C1 segment of cervical spinal cord (tissue), 14 donors: ENCODE measurements around the gene KDM4B.

Experiments used
- DNase-seq, 14 donors: peaks; one replicate each; lab custom pipeline; 2025; lab: John Stamatoyannopoulos, UW

KDM4B gene

GRCh38 chr19:5103812-5104410 lies 135.0 kb downstream of the KDM4B start:
- DNase-seq, result peak in 2 of 14 donors; percentile 20 to 30

GRCh38 chr19:5104871-5105351 lies 136.0 kb downstream of the KDM4B start:
- peak in 1 of 14 donors; percentile 35 for DNase-seq

GRCh38 chr19:5106191-5106726 lies 137.3 kb downstream of the KDM4B start:
- no peak for DNase-seq

- no peak for DNase-seq
Observed at GRCh38 chr19:5106971-5107370, 138.1 kb downstream of the KDM4B start.

GRCh38 chr19:5107432-5108122 lies 138.7 kb downstream of the KDM4B start:
- DNase-seq, result no peak

- DNase-seq, result peak in 1 of 14 donors; percentile 25
Observed at GRCh38 chr19:5108123-5108596, 139.2 kb downstream of the KDM4B start.

- DNase-seq, result no peak
Observed at GRCh38 chr19:5108866-5109265, 140.0 kb downstream of the KDM4B start.

- DNase-seq, result no peak
Observed at GRCh38 chr19:5109560-5109959, 140.6 kb downstream of the KDM4B start.

- no peak for DNase-seq
Observed at GRCh38 chr19:5110546-5110945, 141.6 kb downstream of the KDM4B start.

- no peak for DNase-seq
Observed at GRCh38 chr19:5111051-5111450, 142.1 kb downstream of the KDM4B start.

- no peak for DNase-seq
Observed at GRCh38 chr19:5112175-5112574, 143.3 kb downstream of the KDM4B start.

GRCh38 chr19:5112681-5113575 lies 144.0 kb downstream of the KDM4B start:
- no peak for DNase-seq

- no peak for DNase-seq
Observed at GRCh38 chr19:5113633-5114586, 145.0 kb downstream of the KDM4B start.

- no peak for DNase-seq
Observed at GRCh38 chr19:5114727-5115126, 145.8 kb downstream of the KDM4B start.

GRCh38 chr19:5115351-5115750 lies 146.4 kb downstream of the KDM4B start:
- no peak for DNase-seq

GRCh38 chr19:5115771-5116202 lies 146.9 kb downstream of the KDM4B start:
- no peak for DNase-seq

GRCh38 chr19:5116292-5116691 lies 147.4 kb downstream of the KDM4B start:
- DNase-seq, result no peak

- no peak for DNase-seq
Observed at GRCh38 chr19:5117421-5117820, 148.5 kb downstream of the KDM4B start.

GRCh38 chr19:5118026-5118425 lies 149.1 kb downstream of the KDM4B start:
- no peak for DNase-seq

- DNase-seq, result no peak
Observed at GRCh38 chr19:5119297-5119998, 150.5 kb downstream of the KDM4B start.
